GM10266 (cell line): ENCODE data around the gene LRMDA.

ENCODE experiments used
- DNase-seq: peaks from one replicate; pipeline ENCODE4 v3.0.0; 2012; ENCODE audit errors: extremely low spot score
- CTCF ChIP-seq: IDR thresholded peaks from 2 replicates; pipeline ENCODE4 v1.5.1; 2012; ENCODE audit warnings: mild to moderate bottlenecking, low read depth; ENCODE audit not compliant: control insufficient read depth, insufficient read depth; ENCODE audit errors: missing control alignments

The LRMDA gene

GRCh38 chr10:75407713-75408508 is 23.5 kb upstream of the LRMDA start:
- no peak for DNase-seq
- TF ChIP-seq CTCF, result no peak

- no peak for TF ChIP-seq CTCF
- DNase-seq, result no peak
These were observed 22.9 kb upstream of the LRMDA start for GRCh38 chr10:75408509-75408875.

- peak; percentile 48 for DNase-seq
These were observed 22.2 kb upstream of the LRMDA start for GRCh38 chr10:75408911-75409885.

GRCh38 chr10:75410132-75411005 is 21.1 kb upstream of the LRMDA start:
- TF ChIP-seq CTCF, result no peak
- DNase-seq, result no peak

More at GRCh38 chr10:75408911-75409885, 22.2 kb upstream of the LRMDA start:
- no peak for TF ChIP-seq CTCF

GRCh38 chr10:75414527-75414926 is 16.9 kb upstream of the LRMDA start:
- no peak for DNase-seq
- TF ChIP-seq CTCF, result no peak

- DNase-seq, result no peak
- TF ChIP-seq CTCF, result no peak
These were observed 13.9 kb upstream of the LRMDA start for GRCh38 chr10:75417522-75417927.
